ENCODE results near the gene FOXP1.

Gene FOXP1

GRCh38 chr3:71503525-71504249 is 79.8 kb downstream of the FOXP1 start:
- DNase-seq: no peak

GRCh38 chr3:71502066-71502625 is 81.4 kb downstream of the FOXP1 start:
- no peak for DNase-seq

- no peak for DNase-seq
Measured at GRCh38 chr3:71500696-71501095, 82.8 kb downstream of the FOXP1 start.

- no peak for DNase-seq
Measured at GRCh38 chr3:71499227-71499876, 84.2 kb downstream of the FOXP1 start.

- DNase-seq: no peak
Measured at GRCh38 chr3:71498543-71498942, 85.0 kb downstream of the FOXP1 start.

- DNase-seq: no peak
Measured at GRCh38 chr3:71497971-71498444, 85.5 kb downstream of the FOXP1 start.

- DNase-seq: no peak
Measured at GRCh38 chr3:71497367-71497897, 86.1 kb downstream of the FOXP1 start.

GRCh38 chr3:71495708-71496472 is 87.6 kb downstream of the FOXP1 start:
- DNase-seq: peak; percentile 90

- DNase-seq: no peak
Measured at GRCh38 chr3:71494212-71494611, 89.3 kb downstream of the FOXP1 start.

GRCh38 chr3:71492974-71493771 is 90.4 kb downstream of the FOXP1 start:
- DNase-seq: no peak

- DNase-seq: no peak
Measured at GRCh38 chr3:71492566-71492965, 91.0 kb downstream of the FOXP1 start.

- DNase-seq: no peak
Measured at GRCh38 chr3:71491154-71491752, 92.3 kb downstream of the FOXP1 start.

GRCh38 chr3:71490692-71491091 is 92.8 kb downstream of the FOXP1 start:
- DNase-seq: no peak

- DNase-seq: no peak
Measured at GRCh38 chr3:71489315-71489761, 94.2 kb downstream of the FOXP1 start.

- DNase-seq: no peak
Measured at GRCh38 chr3:71488882-71489281, 94.6 kb downstream of the FOXP1 start.

GRCh38 chr3:71488391-71488809 is 95.1 kb downstream of the FOXP1 start:
- DNase-seq: no peak

- no peak for DNase-seq
Measured at GRCh38 chr3:71487418-71487817, 96.1 kb downstream of the FOXP1 start.

GRCh38 chr3:71486831-71487230 is 96.7 kb downstream of the FOXP1 start:
- DNase-seq: no peak

GRCh38 chr3:71485896-71486295 is 97.6 kb downstream of the FOXP1 start:
- DNase-seq: no peak

GRCh38 chr3:71484452-71484851 is 99.1 kb downstream of the FOXP1 start:
- no peak for DNase-seq

GRCh38 chr3:71484047-71484446 is 99.5 kb downstream of the FOXP1 start:
- DNase-seq: no peak

GRCh38 chr3:71482771-71483170 is 100.8 kb downstream of the FOXP1 start:
- no peak for DNase-seq
